PC-9 (cell line): ENCODE data around the gene GCFC2.

Experiments used
- EZH2 ChIP-seq: fragments of 200-600 bp; sonication (generic); IDR thresholded peaks from 2 replicates; pipeline ENCODE4 v1.8.0; 2017; ENCODE audit warnings: antibody characterized with exemption, low read depth
- TF ChIP-seq, protein P1 (sequence below): fragments of 200-600 bp; sonication (generic); conservative IDR thresholded peaks from 2 replicates; pipeline ENCODE4 v1.6.1; 2017; ENCODE audit warnings: mixed run types, antibody characterized with exemption, mild to moderate bottlenecking, moderate library complexity

DNA sequence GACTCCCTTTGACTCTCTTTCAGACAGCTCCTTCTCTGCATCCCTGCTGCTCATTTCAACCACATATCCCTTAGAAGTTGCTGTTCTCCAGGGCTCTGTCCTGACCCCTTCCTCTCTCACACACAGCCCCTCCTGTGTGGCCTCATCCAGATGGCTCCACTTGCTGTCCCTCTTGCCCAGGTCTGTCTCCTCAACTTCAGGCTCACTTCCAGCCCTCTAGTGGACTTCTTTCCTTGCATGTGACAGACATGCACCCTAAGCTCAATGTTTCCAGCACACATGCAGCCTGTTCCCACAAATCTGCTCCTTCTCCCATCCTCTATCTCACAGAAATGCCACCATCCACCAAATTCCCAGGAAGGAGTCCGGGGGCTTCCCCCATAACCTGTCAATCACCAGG lies 73.1 kb downstream of the GCFC2 start:
- TF ChIP-seq, protein P1, sequence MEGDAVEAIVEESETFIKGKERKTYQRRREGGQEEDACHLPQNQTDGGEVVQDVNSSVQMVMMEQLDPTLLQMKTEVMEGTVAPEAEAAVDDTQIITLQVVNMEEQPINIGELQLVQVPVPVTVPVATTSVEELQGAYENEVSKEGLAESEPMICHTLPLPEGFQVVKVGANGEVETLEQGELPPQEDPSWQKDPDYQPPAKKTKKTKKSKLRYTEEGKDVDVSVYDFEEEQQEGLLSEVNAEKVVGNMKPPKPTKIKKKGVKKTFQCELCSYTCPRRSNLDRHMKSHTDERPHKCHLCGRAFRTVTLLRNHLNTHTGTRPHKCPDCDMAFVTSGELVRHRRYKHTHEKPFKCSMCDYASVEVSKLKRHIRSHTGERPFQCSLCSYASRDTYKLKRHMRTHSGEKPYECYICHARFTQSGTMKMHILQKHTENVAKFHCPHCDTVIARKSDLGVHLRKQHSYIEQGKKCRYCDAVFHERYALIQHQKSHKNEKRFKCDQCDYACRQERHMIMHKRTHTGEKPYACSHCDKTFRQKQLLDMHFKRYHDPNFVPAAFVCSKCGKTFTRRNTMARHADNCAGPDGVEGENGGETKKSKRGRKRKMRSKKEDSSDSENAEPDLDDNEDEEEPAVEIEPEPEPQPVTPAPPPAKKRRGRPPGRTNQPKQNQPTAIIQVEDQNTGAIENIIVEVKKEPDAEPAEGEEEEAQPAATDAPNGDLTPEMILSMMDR, result no peak
- no peak for TF ChIP-seq EZH2
